ENCODE results near the gene DYNC1I2.

DNA sequence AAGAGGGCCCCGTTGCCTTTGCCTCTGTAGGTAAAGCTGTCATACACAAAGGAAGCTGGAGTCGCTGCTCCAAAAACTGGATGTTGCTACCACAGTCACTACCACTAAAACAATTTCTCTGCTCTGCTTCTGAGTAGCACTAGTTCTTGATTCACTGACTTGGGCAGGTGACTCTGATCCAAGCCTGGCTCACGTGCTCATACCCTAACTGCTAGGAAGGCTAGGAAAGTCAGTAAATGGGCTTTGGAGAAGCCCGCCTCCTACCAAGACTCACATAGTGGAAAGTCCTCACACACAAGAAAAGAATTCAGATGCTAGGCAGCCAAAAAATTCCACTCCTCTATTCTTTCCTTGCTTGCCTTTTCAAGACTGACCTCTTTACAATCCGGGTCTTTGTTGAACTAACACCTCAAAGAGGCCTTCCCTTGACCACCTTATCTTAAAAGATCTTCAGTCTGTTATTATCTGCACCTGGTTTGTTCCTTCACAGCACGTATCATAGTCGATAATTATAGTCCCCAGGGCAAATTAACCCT lies 11.4 kb upstream of the DYNC1I2 start:
- TF ChIP-seq CTCF (conservative IDR thresholded peaks at IDR 0.05; ENCODE audit: low read depth in 2 of 2) (no peak), EZH2 (IDR thresholded peaks at IDR 0.05; ENCODE audit: low read depth, unreplicated experiment) (no peak), POLR2AphosphoS5 (IDR thresholded peaks at IDR 0.05; ENCODE audit: low read depth) (no peak), JUNB (IDR thresholded peaks at IDR 0.05; ENCODE audit: unreplicated experiment) (no peak), CREB1 (CRISPR knock-in tag; IDR thresholded peaks at IDR 0.05; ENCODE audit: low read depth) (no peak), EZH2phosphoT487 (IDR thresholded peaks at IDR 0.05; ENCODE audit: unreplicated experiment) (no peak), ZNF331 (CRISPR knock-in tag; IDR thresholded peaks at IDR 0.05; ENCODE audit: low read depth) (no peak), ZNF114 (CRISPR knock-in tag; IDR thresholded peaks at IDR 0.05) (no peak)
- TF ChIP-seq, protein P1, sequence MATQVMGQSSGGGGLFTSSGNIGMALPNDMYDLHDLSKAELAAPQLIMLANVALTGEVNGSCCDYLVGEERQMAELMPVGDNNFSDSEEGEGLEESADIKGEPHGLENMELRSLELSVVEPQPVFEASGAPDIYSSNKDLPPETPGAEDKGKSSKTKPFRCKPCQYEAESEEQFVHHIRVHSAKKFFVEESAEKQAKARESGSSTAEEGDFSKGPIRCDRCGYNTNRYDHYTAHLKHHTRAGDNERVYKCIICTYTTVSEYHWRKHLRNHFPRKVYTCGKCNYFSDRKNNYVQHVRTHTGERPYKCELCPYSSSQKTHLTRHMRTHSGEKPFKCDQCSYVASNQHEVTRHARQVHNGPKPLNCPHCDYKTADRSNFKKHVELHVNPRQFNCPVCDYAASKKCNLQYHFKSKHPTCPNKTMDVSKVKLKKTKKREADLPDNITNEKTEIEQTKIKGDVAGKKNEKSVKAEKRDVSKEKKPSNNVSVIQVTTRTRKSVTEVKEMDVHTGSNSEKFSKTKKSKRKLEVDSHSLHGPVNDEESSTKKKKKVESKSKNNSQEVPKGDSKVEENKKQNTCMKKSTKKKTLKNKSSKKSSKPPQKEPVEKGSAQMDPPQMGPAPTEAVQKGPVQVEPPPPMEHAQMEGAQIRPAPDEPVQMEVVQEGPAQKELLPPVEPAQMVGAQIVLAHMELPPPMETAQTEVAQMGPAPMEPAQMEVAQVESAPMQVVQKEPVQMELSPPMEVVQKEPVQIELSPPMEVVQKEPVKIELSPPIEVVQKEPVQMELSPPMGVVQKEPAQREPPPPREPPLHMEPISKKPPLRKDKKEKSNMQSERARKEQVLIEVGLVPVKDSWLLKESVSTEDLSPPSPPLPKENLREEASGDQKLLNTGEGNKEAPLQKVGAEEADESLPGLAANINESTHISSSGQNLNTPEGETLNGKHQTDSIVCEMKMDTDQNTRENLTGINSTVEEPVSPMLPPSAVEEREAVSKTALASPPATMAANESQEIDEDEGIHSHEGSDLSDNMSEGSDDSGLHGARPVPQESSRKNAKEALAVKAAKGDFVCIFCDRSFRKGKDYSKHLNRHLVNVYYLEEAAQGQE (IDR thresholded peaks at IDR 0.05; ENCODE audit: unreplicated experiment) = no peak
- TF ChIP-seq, protein P2, sequence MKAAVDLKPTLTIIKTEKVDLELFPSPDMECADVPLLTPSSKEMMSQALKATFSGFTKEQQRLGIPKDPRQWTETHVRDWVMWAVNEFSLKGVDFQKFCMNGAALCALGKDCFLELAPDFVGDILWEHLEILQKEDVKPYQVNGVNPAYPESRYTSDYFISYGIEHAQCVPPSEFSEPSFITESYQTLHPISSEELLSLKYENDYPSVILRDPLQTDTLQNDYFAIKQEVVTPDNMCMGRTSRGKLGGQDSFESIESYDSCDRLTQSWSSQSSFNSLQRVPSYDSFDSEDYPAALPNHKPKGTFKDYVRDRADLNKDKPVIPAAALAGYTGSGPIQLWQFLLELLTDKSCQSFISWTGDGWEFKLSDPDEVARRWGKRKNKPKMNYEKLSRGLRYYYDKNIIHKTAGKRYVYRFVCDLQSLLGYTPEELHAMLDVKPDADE (IDR thresholded peaks at IDR 0.05) = no peak

Data from GM23338 (cell line).